AG09309 (cell line): ENCODE data around the gene HRK.

Source experiments
- DNase-seq: peaks from one replicate; pipeline ENCODE4 v3.0.0-alpha.2; 2010; ENCODE audit warnings: low read depth
- H3K4me3 ChIP-seq: 2 replicates; pipeline ENCODE4 v1.5.1; 2011; ENCODE audit warnings: mild to moderate bottlenecking, low read depth, low read length, moderate library complexity; ENCODE audit not compliant: control insufficient read depth
- CTCF ChIP-seq: IDR thresholded peaks from 2 replicates; pipeline ENCODE4 v1.5.1; 2011; ENCODE audit warnings: mild to moderate bottlenecking, low read depth, low read length, inconsistent platforms; ENCODE audit not compliant: insufficient read depth, control insufficient read depth; ENCODE audit errors: missing control alignments

HRK gene

DNA sequence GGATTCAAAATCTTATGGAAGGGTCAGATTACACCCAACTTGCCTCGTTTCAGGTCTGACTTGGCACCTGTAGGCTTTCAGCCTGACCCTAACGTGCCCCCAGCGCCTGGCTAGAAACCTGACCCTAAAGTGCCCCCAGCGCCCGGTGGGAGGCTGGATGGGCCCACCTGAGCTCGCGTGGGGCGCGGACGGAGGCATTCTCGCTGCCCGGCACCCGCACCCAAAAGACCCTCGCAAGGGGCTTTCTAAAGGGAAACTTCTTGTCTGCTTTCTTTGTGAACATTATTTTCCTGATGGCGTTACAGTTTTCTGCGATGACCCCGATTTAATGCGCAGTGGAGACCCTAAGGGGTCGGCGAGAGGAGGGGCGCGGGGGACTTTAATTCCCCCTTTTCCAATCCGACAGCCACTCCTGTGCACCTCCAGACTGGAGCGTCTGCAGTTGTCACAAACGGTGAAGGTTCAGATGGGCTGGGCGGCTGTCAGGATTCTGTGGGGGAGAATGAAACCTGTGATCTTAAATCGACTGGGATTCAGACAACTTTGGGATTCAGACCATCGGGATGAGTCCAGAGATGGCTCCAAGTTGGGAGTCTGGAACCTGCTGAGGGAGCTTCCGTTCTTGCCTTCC lies 751 bp upstream of the HRK start:
- DNase-seq: no peak
- no peak overlapping the region for H3K4me3 ChIP-seq
- TF ChIP-seq CTCF: no peak

DNA sequence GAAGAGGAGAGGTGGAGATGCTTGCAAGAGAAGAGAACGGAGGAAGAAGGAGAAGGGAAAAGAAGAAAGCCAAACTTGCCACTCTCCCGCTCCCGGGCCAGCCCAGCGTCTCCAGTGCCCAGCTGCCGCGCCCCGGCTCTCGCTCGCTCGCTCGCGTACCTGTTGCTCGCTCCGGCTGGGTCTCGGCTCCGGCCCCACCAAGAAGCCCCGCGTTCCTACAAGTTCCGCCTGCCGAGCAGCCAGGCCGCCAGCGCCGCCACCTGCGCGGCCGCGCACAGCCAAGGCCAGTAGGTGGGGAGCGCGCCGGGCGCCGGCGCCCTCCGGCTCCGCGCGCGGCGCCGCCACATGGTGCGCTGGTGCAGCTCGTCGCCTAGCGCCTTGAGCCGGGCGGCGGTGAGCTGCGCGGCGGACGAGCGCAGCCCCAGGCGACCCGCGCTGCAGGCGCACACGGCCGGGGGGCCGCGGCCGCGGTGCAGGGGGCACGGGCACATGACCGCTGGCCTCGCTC lies 370 bp downstream of the HRK start:
- no peak for TF ChIP-seq CTCF
- DNase-seq: no peak
- H3K4me3 ChIP-seq: no peak overlapping the region; the same call in 1 of the 2 replicates

DNA sequence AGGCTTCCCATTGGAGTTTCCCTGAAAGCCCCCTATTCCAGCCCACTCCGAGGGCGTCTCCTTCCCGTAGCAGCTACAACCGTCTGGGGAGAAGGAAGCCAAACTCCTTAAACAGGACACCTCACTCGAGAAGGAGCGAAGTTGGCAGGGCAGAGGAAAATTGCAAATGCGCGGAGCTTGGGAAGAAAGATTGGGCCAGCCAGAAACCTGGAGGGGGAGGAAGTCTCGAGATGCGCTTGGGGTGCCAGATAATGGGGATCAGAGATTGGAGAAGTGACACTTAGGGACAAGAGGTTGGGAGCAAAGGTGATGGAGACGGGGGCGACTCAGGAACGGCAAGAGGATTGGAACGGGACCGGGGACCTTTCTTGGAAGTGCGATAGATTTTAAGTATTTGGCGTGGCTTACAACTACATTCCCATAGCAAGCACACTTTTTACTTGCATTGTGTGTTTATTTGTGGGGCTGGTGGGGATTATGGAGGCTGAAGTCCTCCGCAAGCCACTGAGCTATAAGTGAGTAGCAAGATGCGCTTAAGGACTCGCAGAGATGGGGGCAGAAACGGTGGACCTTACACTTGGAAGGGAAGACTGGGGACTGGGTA lies 926 bp downstream of the HRK start:
- no peak overlapping the region; the same call in 1 of the 2 replicates for H3K4me3 ChIP-seq
- DNase-seq: no peak
- TF ChIP-seq CTCF: no peak

DNA sequence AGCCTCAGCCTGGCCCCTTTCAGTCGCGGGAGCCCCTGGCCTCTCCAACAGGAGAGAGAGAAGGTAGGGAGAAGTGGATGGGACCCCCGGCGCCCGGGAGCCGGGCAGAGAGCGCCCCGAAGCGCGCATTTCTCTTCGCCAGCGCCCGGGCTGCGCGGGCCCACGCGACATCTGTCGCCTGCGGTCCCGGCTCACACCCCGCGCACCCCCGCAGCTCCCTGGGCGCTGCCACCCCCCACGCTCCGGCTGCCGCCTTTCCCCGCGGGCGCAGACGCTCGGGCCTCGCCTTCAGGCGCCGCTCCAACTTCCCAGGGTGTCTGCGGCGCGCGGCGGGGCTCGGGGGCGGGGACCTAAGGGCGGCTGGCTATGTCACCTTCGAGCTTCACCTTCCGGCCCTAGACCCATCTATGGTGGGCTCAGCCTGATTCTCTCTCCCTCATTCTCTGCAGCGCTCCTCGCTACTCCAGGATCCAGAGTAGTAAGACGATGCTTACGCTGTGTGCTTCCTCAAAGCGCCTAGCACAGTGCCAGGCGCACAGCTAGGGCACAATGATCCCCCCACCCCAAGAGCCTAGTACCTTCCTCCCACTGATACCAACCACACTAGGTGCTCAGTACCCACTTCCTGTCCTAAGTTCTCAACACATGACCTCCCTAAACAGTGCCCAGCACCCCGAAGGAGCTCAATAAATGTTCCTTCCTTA lies 1.6 kb downstream of the HRK start:
- no peak overlapping the region for H3K4me3 ChIP-seq
- DNase-seq: no peak

DNA sequence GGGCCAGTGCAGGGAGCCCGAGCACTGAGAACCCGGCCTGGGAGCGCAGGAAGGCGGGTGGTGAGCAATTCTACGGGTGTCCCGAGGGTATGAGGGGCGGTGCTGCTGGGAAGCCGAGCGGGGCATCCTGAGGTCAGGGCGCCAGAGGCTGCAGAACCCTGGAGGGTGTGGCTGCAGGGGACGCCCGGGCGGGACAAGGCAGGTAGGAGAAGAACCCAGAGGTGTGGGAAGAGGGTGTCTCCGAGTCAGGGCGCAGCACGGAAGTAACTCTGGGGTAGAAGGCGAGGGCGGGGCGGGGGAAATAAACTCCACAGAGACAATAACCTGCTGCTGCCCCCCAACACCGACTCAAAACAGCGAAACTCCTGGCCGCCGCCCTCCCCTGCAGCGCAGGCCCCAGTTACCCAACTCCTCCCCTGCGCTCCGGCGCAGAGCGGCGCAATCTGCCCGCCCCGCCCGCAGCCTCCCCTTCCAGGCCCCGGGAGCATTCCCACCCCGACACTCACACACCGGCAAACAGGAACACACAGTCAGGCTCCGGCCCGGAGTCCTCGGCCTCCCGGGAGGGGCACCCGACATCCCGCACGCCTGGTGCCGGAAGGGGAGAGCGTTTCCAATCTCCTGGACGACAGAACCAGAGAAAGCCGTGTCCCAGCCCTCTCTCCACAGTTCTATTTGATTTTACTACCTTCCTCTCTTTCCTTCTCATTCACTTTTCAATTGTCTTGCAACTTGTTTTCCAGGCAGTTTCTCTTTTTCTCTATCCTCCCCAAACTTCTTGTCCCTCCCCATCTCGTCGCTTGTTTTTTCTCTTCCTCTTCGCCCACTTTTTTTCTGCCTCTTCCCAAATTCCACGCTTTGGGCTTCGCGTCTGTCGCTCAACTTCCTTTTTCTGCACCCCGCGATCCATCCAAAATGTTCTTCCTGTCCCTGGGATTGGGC lies 2.4 kb downstream of the HRK start:
- H3K4me3 ChIP-seq: peak overlapping the region; percentile 23
- no peak for TF ChIP-seq CTCF
- no peak for DNase-seq

More for the DNA sequence above, 1.6 kb downstream of the HRK start:
- TF ChIP-seq CTCF: no peak
